CD4-positive, alpha-beta T cell treated with Interleukin-2 at 100 ng/mL for 4 hours (primary cell): ENCODE results near the gene SPTLC3.

Experiments used
- DNase-seq: peaks from one replicate; pipeline ENCODE4 v3.0.0-alpha.2; 2020; ENCODE audit warnings: low spot score

SPTLC3 gene

GRCh38 chr20:13139459-13140150 is 130.8 kb downstream of the SPTLC3 start:
- no peak for DNase-seq

- no peak for DNase-seq
Observed at GRCh38 chr20:13140201-13140600, 131.4 kb downstream of the SPTLC3 start.

- DNase-seq, result no peak
Observed at GRCh38 chr20:13140775-13141174, 132.0 kb downstream of the SPTLC3 start.

- DNase-seq, result no peak
Observed at GRCh38 chr20:13141546-13141945, 132.8 kb downstream of the SPTLC3 start.

- DNase-seq, result no peak
Observed at GRCh38 chr20:13142143-13142542, 133.4 kb downstream of the SPTLC3 start.

GRCh38 chr20:13147071-13147963 is 138.5 kb downstream of the SPTLC3 start:
- DNase-seq, result no peak

- DNase-seq, result no peak
Observed at GRCh38 chr20:13147971-13148370, 139.2 kb downstream of the SPTLC3 start.

- DNase-seq, result no peak
Observed at GRCh38 chr20:13148402-13148801, 139.6 kb downstream of the SPTLC3 start.

- no peak for DNase-seq
Observed at GRCh38 chr20:13148961-13149360, 140.2 kb downstream of the SPTLC3 start.

- DNase-seq, result no peak
Observed at GRCh38 chr20:13149371-13150105, 140.8 kb downstream of the SPTLC3 start.

GRCh38 chr20:13158369-13158768 is 149.6 kb downstream of the SPTLC3 start:
- no peak for DNase-seq

- no peak for DNase-seq
Observed at GRCh38 chr20:13159889-13160288, 151.1 kb downstream of the SPTLC3 start.

- no peak for DNase-seq
Observed at GRCh38 chr20:13165203-13165602, 156.4 kb downstream of the SPTLC3 start.

GRCh38 chr20:13166011-13166410 is 157.2 kb downstream of the SPTLC3 start:
- DNase-seq, result no peak

GRCh38 chr20:13166437-13166836 is 157.7 kb downstream of the SPTLC3 start:
- no peak for DNase-seq

- DNase-seq, result no peak
Observed at GRCh38 chr20:13169086-13169485, 160.3 kb downstream of the SPTLC3 start.

GRCh38 chr20:13170771-13171170 is 162.0 kb downstream of the SPTLC3 start:
- DNase-seq, result no peak

GRCh38 chr20:13173201-13173600 is 164.4 kb downstream of the SPTLC3 start:
- DNase-seq, result no peak

GRCh38 chr20:13174402-13174801 is 165.6 kb downstream of the SPTLC3 start:
- DNase-seq, result no peak

GRCh38 chr20:13180986-13181889 is 172.5 kb downstream of the SPTLC3 start:
- no peak for DNase-seq

GRCh38 chr20:13183005-13183404 is 174.2 kb downstream of the SPTLC3 start:
- DNase-seq, result no peak
